RWPE1 (cell line): Measurements from ENCODE around the gene FBXO15.

Experiments
- CTCF ChIA-PET: fragments of 350-600 bp; sonication (Branson Sonifier 250); formaldehyde crosslinking; extraction: SDS; loops from one replicate; lab custom pipeline; 2021; lab: Yijun Ruan, JAX
- POLR2A ChIA-PET: fragments of 400-600 bp; formaldehyde crosslinking; extraction: SDS; loops from one replicate; lab custom pipeline; 2020; ENCODE audit warnings: antibody characterized with exemption; ENCODE audit not compliant: low non-redundant PET; lab: Yijun Ruan, JAX
- DNase-seq: peaks from one replicate; pipeline ENCODE4 v3.0.0; 2012; ENCODE audit warnings: low spot score
- H3K27ac ChIP-seq: fragments of 450-650 bp; 2 replicates; pipeline ENCODE4 v1.5.1; 2017
- TF ChIP-seq, protein P1 (sequence below): fragments of 450-650 bp; conservative IDR thresholded peaks from 2 replicates; pipeline ENCODE4 v1.5.1; 2017; ENCODE audit warnings: low read depth, mild to moderate bottlenecking

FBXO15 gene

DNA sequence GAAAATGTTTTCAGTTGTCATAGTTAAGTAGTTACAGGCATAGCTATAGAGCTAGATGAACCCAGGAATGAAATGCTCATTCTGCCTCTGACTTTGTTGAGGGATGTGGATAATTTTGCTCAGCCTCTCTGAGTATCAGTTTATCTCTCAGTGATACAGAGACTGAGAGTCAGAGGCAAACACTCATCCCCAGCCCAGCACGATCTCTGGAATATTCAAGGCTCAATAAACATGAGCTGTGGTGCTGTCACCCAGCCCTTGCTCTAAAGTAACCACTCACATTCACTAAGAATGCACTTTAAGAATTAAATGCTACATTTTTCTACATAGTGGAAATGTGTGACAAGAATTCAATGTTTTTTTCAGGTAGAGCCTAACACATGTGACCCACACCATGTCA lies 31.2 kb upstream of the FBXO15 start:
- no peak overlapping the region for H3K27ac ChIP-seq
- POLR2A ChIA-PET, result no interaction called here
- CTCF ChIA-PET, result no interaction called here
- TF ChIP-seq, protein P1, sequence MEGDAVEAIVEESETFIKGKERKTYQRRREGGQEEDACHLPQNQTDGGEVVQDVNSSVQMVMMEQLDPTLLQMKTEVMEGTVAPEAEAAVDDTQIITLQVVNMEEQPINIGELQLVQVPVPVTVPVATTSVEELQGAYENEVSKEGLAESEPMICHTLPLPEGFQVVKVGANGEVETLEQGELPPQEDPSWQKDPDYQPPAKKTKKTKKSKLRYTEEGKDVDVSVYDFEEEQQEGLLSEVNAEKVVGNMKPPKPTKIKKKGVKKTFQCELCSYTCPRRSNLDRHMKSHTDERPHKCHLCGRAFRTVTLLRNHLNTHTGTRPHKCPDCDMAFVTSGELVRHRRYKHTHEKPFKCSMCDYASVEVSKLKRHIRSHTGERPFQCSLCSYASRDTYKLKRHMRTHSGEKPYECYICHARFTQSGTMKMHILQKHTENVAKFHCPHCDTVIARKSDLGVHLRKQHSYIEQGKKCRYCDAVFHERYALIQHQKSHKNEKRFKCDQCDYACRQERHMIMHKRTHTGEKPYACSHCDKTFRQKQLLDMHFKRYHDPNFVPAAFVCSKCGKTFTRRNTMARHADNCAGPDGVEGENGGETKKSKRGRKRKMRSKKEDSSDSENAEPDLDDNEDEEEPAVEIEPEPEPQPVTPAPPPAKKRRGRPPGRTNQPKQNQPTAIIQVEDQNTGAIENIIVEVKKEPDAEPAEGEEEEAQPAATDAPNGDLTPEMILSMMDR, result no peak
- no peak for DNase-seq

DNA sequence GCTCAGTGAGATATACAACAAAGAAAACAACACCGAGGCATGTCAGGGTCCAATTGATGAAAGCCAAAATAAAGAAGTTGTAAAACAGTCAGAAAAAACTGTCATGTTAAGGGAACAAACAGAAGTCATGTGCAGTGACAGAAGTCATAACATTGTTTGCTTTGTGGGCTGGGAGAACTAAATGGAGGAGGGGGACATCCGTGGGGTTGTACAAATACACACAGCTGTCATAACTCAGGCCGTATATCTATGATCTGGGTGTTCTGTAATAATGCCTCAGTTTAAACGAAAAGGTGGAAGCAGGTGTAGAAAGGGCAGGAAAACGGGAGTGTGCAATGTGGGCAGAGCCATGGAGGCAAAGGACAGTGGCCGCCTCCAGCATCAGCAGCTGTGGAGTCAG lies 28.0 kb upstream of the FBXO15 start:
- POLR2A ChIA-PET, result no interaction called here

DNA sequence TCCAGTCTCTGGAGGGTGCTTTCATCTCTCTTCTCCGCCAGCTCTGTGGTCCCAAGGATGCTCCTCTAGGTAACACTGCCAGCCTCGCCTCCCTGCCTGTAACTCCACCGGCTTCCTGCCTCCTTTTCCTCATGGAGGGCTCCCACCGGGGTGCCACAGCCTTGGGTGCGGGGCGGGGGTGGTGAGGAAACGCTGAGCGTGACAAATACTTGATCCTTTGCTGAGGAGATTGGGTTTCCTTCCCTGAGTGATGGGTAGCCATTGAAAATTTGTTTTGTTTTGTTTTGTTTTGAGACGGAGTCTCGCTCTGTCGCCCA lies 25.8 kb upstream of the FBXO15 start:
- no peak for DNase-seq
- POLR2A ChIA-PET, result no interaction called here

More for the DNA sequence above, 28.0 kb upstream of the FBXO15 start:
- TF ChIP-seq, protein P1, result no peak
- CTCF ChIA-PET, result no interaction called here
- no peak for DNase-seq
- no peak overlapping the region for H3K27ac ChIP-seq

DNA sequence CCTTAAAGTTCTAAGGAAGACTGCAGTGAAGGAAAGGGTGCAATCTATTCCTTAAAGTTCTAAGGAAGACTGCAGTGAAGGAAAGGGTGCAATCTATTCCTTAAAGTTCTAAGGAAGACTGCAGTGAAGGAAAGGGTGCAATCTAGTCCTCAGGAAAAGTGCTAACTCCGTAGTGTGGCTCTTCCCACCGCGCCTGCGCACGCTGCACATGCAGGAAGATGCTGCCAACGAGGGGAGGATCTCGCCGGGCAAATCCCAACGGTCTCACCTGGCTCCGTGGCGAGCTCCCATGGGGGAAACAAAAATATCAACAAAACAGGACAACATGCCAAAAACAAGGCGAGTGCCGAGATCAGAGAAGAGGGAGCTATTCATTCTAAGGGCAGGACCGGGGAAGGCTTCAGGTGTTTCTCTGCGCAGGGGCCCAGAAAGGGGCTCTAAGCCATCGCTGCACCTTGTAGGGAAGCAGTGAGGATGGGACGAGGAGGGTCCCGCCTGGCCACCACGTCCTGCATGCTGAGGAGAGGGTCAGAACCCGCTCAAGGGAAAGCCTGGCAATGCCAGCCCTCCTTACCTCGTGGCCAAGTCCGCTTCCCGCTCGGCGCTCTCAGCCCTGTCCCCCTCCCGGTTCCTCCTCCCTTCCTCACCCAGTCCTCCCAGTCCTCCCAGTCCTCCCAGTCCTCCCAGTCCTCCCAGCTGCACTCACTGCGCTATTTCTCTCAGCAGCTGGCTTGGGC lies 25.2 kb upstream of the FBXO15 start:
- no peak overlapping the region for H3K27ac ChIP-seq
- DNase-seq, result no peak
- TF ChIP-seq, protein P1, result no peak
- CTCF ChIA-PET, result no interaction called here
- POLR2A ChIA-PET, result no interaction called here

More for the DNA sequence above, 25.8 kb upstream of the FBXO15 start:
- CTCF ChIA-PET, result no interaction called here
- no peak overlapping the region for H3K27ac ChIP-seq
- TF ChIP-seq, protein P1, result no peak

DNA sequence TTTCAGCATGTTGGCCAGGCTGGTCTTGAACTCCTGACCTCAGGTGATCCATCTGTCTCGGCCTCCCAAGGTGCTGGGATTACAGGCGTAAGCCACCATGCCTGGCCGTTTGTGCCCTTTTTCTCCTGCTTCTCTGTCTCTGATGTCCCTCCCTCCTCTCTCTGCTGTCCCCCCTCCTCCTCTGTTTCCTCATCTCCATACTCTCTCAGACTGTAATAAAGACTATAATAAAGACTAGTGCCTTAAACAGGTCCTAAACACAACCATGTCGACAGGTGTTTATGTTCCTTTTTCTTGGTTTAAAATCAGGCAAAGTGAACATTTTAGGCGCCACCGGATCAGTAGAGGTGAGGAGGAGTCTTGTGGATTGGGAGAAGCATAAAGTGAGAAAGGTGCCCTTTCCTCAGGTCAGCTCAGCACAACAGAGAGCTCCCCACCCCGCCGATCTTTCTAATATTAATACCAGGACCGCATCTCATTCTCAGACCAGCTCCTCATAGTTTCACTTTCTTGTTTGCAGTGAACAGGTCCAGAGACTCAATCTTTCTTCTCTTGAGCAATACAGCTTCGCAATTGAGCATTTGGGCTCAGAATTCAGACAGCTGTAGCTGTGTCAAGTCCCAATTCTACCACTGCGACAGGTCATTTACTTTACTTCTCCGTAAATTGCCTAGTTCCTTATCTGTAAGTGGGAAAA lies 24.4 kb upstream of the FBXO15 start:
- no peak overlapping the region for H3K27ac ChIP-seq
- ChIA-PET POLR2A (no interaction called here), CTCF (no interaction called here)
- no peak for DNase-seq
- TF ChIP-seq, protein P1, result no peak

DNA sequence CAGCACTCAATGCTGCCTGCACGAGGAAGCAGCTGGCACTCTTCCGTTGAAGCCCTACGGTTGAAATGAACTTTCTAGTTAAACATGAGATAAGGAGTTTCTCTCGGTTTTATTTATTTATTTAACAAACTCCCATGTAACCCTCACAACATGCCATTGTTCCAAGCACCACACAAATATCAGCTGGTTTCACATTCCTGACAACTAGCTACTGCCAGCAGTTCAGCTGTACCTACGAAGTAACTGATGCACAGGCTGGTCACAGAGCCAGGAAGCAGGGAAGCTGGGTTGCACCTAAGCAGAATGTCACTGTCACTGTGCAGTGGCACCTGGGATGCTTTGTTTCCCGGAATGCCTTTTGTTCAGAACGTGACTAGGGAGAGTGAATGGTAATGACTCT lies 18.8 kb upstream of the FBXO15 start:
- TF ChIP-seq, protein P1, result no peak
- ChIA-PET CTCF (interaction anchor here (0.6 kb wide), 2 partner anchors 1313 to 1557 kb away, joined by 3 read pairs; no protein-coding TSS in a partner anchor), POLR2A (no interaction called here)
- no peak overlapping the region for H3K27ac ChIP-seq
- no peak for DNase-seq
